Activated CD4-positive, CD25-positive, alpha-beta regulatory T cell (primary cell): Measurements from ENCODE around the gene CDK15.
A peak's percentile ranks its signal among the peaks of the same experiment; 100 is the strongest.
"Not testable (repeated sequence)": the region's sequence is repeated elsewhere in the genome, so short reads cannot be mapped to it uniquely, and the experiment has no call there.

Source experiments
- DNase-seq, 4 experiments: peaks; one replicate each; lab custom pipeline; 2025; lab: John Stamatoyannopoulos, UW

Gene CDK15

DNA sequence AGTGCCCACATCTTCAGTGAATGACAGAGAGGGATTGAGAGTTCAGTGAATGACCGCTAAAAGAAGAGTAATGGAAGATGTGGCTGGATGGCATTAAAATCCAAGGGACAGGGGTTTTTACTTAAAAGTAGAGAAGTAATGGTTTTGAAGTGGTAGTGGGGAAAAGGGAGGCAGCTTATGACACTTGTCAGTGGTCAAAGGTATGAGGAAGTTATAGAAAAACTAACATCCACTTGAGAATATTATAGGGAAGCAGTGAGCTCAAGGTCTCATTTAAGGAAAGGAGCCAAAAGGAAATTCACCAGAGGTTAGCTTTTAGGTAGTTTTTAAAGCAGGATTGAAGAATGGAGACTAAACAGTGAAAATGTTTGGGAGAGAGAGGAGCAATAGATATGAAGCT is 24.3 kb downstream of the CDK15 start:
- no peak for DNase-seq

DNA sequence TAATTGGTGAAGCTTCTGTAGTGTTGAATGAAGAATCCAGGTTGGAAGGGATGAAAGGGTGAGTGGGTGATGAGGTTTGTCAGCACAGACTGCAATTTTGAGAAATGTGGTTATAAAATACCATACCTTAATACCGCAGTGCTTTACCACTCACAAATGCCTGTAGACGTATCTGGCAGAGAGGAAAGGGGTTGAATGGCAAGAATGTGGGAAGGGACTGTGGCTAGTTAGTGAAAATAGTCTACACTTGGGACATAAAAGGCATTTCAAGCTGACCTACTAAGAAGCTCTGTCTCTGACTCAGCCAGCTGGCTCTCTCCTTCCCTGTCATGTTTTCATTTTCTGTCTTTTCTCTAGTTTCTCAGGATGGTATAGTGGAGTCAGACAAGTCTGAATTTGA is 25.1 kb downstream of the CDK15 start:
- no peak for DNase-seq

DNA sequence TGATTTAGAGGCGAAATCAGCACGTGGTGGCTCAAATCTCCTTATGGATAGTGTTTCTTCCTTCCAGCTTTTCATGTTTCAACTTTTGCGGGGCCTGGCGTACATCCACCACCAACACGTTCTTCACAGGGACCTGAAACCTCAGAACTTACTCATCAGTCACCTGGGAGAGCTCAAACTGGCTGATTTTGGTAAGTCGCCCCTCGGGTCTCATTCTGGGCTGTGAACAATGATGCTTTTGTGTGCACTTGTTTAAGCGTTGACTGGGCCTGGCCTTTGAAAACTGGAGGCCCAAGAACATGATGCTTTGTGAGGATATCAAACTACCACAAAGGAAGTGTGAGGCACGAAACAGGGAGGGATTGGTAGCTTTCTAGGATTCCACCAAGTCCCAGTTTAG is 27.4 kb downstream of the CDK15 start:
- DNase-seq: no peak

DNA sequence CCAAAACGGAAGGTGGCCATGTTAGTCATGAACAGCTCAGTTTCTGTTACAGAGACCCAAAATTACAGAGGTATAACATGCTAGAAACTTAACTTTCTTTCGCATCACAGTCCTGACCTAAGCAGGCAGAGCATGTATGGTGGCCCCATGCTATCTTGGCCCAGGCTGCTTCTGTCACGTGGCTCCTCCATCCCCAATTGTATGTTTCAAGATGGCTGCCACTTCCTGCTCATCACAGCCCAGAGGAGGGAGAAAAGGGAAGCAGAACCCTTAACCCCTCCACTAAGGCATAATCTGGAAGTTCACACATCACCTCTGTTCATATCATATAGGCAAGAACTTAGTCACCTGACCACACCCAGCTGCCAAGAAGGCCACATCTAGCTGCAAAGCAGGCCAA is 28.7 kb downstream of the CDK15 start:
- no peak for DNase-seq

DNA sequence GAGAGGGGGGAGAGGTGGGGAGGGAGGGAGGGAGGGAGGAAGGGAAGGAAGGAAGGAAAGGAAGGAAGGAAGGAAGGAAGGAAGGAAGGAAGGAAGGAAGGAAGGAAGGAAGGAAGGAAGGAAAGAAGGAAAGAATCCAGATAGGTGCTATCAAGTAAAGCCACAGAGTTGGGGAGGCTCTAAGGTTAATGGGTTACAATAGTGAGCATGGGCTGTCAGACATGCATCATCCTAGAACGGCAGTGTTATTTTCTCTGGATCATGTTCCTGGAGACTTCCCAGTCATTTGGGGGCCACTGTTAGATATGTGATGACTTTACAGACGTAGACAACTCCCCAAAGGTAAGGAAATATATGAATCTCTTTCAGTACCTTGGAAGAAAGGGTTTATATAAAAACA is 31.1 kb downstream of the CDK15 start:
- no peak for DNase-seq

DNA sequence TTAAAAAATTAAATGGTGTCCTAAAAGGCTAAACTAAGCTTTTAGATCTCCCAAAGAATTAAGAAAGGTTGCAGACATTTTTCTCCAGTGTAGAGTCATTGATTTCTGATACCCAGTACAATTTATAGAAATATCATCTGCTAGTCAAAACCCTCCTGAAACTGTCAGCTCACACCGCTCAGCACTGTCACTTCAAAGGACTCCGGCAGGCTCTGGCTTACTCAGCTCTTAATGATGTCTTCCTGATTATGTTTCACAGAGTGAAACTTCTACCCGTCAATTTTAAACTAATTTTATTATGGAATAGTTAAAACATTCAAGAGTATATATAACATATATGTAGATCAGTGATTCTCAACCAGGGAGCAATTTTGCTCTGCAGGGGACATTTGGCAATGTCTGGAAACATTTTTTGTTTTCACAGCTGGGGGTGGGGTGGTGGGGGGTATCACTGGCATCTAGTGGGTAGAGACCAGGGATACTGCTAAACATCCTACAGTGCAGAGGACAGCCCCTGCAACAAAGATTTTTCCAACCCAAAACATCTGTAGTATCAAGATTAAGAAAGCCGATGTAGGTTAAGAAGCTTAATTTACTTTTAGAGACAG is 31.6 kb downstream of the CDK15 start:
- DNase-seq: no peak

DNA sequence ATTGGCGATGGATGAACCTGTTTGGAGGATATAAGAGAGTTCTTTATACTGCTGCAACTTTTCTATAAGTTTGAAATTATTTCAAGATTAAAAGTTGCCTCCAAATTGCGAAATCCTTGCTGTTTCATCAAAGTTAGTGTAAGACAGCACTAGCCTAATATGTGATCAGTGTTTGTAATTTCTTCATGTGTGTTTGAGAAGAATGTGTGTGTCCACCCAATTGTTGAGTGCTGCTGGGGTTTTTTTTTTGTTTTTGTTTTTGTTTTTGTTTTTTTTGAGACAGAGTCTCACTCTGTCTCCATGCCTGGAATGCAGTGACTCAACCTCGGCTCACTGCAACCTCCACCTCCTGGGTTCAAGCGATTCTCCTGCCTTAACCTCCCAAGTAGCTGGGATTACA is 33.4 kb downstream of the CDK15 start:
- DNase-seq: no peak

DNA sequence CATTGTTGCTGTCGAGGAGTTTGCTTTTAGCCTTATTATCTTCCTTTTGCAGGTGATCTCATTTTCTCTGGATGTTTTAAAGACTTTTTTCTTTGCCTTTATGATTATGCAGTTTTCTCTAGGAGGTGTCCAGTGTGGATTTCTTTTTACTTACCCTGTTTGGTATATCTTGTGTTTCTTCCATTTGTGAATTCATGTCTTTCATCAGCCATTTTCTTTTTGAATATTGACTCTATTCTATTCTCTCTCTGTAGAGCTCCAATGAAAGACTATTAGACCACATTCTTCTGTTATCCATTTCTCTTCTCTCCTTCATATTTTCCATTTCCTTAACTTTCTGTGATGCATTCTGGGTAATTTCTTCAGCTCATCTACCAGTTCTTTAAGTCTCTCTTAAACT is 34.4 kb downstream of the CDK15 start:
- no peak for DNase-seq

DNA sequence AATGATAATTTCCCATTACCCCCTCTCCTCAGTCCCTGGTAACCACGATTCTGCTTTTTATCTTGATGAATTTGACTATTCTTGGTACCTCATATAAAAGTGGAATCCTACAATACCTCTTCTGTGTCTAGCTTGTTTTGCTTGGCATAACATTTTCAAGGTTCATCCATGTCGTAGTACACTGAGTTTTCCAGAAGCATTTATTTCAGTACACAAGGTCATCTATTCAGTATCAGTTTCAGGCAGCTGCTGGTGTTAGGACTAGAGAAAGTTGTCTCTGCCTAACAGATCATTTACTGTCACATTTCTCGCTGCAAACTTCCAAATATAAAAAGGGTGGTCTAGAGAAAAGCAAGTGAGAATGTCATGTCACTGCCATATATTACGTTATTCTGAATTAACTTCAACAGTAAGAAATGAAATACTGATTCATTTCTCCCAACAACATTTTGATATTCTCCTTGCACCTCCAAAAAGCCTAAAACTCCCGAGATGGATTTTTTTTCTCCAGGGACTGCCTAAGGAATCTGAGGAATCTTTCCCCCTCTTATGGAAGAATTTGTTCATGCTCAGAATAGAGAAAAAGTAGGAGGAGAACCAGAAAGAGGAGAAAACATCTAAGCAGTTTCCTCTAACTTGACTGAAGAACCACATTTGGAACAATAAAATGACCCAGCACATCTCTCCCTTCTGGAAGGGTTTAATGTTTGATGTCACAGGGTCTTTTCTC is 36.0 kb downstream of the CDK15 start:
- DNase-seq: no peak

DNA sequence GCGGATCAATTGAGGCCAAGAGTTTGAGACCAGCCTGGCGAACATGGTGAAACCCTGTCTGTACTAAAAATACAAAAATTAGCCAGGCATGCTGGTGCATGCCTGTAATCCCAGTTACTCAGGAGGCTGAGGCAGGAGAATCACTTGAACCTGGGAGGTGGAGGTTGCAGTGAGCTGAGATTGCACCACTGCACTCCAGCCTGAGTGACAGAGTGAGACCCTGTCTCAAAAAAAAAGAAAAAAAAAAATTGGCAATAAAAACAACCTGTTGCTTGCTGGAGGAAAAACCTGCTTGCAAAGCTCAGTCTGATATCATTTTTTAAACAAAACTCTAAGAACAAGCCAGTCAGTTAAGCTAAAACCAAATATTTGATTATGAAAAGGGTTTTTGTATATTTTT is 38.6 kb downstream of the CDK15 start:
- DNase-seq: not testable (repeated sequence)

DNA sequence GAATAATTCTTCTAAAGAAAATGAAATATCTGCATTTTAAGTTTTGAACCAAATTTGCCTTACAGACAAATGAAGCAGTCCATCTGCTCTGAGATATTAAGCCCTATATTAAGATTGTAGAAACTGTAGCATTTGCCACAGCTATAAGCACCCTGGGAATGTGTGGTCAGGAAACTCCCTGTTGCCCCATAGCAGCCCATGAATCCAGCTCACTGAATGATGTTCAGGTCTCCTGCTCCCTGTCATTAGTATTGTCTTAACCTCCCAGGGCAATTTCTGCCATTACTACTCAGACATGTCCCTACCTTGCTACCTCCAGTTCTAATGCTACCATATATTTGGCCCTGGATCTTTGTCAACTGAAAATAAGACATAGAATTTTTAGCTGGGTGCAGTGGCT is 41.1 kb downstream of the CDK15 start:
- no peak for DNase-seq

DNA sequence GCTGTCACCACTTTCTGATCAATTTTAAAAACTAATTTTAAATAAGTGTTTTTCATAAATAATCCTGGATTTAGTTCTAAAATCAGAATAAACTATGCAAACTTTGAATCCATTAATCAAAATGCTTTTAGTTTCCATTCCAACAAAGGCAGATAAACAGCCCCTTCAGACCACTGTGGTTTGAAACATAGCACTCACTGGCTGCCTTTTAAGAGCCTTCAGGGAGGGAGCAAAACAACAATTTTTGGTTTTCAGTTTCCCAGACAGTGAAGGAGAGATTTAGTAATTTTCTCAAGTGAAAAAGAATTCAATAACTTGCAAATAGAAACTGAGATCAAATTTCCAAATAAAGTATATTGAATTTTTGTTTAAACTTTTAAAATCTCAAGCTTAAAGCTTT is 46.1 kb downstream of the CDK15 start:
- DNase-seq: no peak

DNA sequence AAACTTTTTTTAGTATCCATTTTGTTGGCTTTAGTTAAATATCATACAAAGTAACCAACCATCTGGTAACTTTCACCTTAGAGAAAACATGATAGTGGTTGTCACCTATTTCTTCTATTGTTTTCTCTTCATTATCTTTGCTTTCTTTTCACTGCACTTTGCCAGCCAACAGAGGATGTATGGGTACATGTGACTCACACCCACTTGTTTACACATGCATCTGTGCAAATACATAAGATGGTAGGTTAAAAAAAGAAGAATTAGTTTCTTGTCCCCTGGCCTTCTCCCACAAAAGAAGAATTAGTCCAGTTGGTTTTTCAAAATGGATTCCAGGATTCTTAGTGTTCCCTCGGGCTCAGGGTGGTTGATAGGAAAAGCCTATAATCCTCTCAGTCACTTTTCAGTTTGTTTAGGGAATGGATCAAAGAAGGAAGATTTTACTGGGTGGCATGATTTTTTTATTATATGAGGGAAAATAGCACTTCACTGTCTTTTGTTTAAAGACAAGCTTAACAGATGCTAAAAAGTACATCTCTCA is 46.6 kb downstream of the CDK15 start:
- no peak for DNase-seq

DNA sequence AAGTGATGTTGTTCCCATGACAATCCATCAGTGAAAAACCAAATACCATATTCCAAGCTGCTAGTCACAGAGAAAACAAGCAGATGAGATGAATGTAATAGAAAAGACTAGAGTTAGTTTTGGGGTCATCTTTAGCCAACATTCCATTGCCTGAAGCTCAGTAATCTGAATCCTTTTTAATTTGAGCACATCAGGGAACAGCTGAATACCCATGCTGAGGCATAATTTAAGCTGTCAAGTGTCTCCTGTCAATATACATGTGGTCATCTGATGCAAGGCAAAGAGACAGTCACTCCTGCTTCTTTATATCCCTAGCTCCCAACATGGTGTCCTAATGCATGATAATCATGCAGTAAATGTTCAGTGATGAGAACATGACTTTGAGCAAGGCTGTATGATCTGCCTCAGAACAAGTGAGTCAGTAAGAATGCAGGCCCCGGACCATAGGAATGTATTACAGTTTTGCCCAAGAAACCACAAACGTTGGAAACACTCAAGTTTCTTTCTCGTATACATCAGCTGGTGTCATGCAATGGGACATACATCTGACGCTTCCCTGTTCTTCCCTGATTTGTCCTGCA is 48.0 kb downstream of the CDK15 start:
- no peak for DNase-seq

DNA sequence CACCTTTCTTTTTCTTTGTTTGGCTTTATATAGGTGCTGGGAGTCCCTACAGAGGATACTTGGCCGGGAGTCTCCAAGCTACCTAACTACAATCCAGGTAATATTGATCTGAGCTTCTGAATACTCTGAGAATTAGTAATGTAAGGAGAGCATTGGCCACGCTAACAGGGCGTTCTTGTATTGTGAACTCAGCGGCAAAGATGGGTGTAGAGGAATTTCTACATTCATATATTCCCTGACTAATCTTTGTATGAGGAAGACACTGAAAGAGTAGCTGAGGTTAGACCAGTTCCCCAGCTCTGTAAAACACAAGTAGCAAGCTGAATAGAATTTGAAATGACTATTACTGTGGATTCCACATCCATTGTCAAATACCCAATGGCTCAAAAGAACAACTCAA is 48.5 kb downstream of the CDK15 start:
- no peak for DNase-seq

DNA sequence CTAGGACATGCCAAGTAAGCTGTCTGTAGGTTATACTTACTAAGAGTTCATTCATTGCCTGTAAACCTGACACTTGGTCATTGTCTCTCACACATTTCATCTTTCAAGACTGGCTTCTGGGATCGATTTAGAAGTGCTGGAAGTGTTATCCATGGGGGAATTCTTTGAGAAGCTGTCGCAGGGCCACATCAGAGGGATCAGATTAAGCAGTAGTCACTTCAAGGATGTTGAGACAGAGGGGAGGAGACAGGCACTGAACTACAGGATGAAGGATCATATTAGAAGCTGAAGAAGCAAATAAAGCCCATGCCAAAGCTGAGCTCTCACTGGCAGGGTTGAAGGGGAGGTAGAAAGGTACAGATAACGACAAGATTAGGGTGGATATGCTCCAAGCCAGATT is 49.0 kb downstream of the CDK15 start:
- no peak for DNase-seq

DNA sequence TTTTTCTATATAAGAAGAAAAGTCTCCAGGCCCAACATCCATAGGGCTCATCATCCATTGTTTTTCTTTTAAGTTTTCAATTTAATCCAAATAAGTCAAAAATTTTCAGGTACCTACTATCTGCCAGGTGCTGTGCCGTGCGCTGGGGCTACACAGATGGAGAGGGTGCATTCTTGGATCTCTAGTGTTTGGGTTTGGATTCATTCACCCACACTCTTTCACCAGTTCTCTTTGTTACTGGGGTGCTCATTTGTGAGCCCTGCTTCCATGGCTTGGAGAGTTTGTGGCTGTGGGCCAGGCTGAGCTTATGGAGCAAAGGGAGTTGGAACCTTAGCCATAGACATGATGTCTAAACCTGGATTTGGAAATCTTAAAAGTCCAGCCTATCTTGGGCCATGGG is 51.0 kb downstream of the CDK15 start:
- no peak for DNase-seq

DNA sequence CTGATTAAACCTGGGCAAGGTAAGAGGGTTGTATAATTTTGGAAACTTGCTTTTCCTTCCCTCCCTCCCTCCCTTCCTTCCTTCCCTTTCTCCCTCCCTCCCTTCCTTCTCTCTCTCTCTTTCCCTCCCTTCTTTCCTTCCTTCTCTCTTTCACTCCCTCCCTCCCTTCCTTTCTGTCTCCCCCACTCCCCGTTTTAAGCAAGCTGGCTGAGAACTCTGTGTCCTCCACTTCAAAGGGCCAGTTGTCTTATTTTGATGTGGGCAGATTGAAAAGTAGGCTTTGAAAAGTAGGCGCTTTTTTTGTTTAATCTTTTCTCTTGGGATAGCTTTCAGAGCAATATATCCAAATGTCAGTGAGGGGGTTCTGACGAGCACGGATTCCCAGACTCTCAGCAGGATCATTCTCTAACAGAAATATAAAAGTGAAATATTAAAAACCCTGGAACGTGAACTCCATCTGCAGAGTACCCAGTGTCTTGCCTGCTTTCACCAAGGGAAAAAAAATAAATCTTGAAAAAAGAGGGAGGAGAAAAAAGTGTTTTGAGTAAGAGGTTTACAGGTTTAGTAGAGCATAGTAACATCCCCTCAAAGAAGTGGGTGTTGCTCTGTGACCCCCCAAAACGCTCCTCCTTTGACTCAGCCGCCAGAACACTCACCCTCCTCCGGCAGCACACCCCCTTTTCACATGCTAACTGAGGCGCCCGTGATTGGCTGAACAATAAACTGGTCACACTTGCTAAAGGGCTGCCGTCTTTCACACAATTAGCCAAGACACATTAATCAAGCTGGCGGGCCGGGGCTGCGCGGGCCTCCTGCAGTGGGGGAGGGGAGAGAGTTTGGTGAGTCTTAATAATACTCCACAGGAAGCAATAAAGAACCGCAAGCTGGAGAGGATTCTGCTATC is 52.2 kb downstream of the CDK15 start:
- DNase-seq: no peak

DNA sequence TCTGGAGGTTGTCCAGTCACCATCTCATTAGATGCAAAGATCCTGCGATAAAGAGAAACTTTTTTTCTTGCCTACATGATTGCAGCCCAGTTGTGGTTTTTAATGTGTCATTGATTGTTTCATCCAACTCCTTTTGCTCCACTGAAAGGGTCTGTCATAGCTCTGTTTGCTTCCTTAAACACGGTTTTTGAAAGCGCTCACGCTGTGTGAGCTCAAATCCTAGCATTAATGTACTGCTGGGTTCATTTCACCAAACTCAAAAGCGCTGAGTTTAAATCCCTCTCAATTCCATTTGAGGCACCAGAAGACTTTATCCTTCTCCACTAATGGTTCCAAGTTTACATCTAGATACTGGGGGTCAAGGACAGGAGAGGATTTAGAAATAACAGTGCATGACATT is 53.6 kb downstream of the CDK15 start:
- DNase-seq: no peak

DNA sequence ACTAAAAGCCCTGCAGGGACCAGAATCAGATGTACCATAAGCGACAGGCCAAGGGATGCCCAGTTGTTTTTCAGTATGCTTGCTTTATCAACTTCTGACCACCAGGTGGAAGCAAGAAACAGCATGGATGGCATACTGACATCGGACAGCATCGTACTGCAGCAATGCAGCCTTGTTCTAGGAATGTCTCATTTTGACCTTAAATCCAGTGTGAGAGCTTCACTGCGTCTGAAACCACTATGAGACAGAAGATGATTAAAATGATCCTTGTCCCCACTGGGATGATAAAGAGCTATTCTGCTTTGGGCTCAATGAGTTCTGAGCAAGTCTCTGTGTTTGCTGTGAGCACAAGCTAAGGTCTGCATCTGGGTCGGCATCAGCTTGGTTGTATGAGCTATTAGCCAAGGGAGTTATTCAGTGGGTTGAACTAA is 54.3 kb downstream of the CDK15 start:
- DNase-seq: peak in 2 of 4 experiments; percentile 5 to 8

DNA sequence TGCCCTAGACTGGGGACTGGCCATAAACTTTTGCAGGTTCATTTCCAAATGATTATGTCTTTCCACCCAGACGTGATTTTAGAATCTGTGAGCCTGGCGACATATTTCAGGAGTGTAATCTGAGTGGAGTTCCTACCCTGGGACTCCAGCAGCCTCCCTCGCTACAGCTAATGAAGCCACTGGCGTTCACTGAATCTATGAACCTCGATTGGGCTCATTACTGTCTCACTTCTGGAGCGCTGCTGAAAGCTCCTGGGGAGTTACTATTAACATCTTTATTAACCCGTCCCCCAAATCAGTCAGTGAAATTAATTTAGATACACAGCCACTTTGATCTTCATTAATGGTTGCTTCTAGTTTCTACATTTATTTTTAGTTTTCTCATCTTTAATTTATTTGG is 56.5 kb downstream of the CDK15 start:
- no peak for DNase-seq
